ENCODE measurements around the gene CDC34. TPM values are rescaled to one million over a fixed set of nuclear protein-coding genes. Genes with fewer than 3 reads are reported as not detected.

The CDC34 gene
- total RNA-seq, 1 experiment from 2014 or later = 61.3 TPM

GRCh38 chr19:512547-513365, 18.8 kb upstream of the CDC34 start:
- Mint-ChIP-seq H3K36me3 (ENCODE audit: insufficient read depth, unreplicated experiment) (peaks cover 4% of the 10 kb centered on the region), H3K4me3 (ENCODE audit: unreplicated experiment) (no peak overlapping the region)

DNA sequence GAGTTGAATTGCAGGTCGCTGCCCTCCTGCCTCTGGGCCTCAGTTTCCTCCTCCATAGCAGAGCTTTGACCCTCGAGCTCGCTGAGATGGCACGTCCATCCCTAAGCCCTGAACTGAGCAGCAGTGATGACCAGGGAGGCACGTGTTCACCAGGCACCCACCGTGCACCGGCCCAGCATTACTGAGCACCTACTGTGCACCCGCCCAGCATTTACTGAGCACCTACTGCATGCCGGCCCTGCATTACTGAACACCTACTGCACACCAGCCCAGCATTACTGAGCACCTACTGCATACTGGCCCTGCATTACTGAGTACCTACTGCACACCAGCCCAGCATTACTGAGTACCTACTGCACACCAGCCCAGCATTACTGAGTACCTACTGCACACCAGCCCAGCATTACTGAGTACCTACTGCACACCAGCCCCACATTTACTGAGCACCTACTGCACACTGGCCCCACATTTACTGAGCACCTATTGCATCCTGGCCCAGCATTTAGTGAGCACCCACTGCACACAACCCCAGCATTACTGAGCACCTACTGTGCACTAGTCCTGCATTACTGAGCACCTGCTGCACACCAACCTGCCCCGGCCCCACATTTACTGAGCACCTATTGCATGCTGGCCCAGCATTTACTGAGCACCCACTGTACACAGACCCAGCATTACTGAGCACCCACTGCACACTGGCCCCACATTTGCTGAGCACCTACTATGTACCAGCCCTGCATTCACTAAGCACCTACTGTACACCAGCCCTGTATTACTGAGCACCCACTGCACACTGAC, 18.0 kb upstream of the CDC34 start:
- Mint-ChIP-seq H3K4me3 (ENCODE audit: unreplicated experiment) (no peak overlapping the region), H3K4me1 (ENCODE audit: insufficient read depth, unreplicated experiment) (peaks cover 17% of the 10 kb centered on the region), H3K9me3 (ENCODE audit: unreplicated experiment) (no peaks in the 10 kb centered on the region), H3K27me3 (ENCODE audit: insufficient read depth, unreplicated experiment) (no peaks in the 10 kb centered on the region), H3K27ac (ENCODE audit: low read depth, unreplicated experiment) (no peak overlapping the region), H3K36me3 (ENCODE audit: insufficient read depth, unreplicated experiment) (peaks cover 4% of the 10 kb centered on the region)
- ChIA-PET POLR2A (no interaction called here), CTCF (no interaction called here)
- intact Hi-C loops (cut with micrococcal nuclease) = no loop called here
- no peak for DNase-seq (ENCODE audit: unreplicated experiment)
- no TSS peak for BruUV-seq (replicated peaks)
- no peak for TF ChIP-seq CTCF (IDR thresholded peaks at IDR 0.05; ENCODE audit: unreplicated experiment)

More at GRCh38 chr19:512547-513365, 18.8 kb upstream of the CDC34 start:
- Mint-ChIP-seq H3K4me1 (ENCODE audit: insufficient read depth, unreplicated experiment) (peaks cover 24% of the 10 kb centered on the region), H3K27me3 (ENCODE audit: insufficient read depth, unreplicated experiment) (no peaks in the 10 kb centered on the region), H3K27ac (ENCODE audit: low read depth, unreplicated experiment) (no peak overlapping the region), H3K9me3 (ENCODE audit: unreplicated experiment) (no peaks in the 10 kb centered on the region)
- no TSS peak for BruUV-seq (replicated peaks)
- no peak for TF ChIP-seq CTCF (IDR thresholded peaks at IDR 0.05; ENCODE audit: unreplicated experiment)
- ChIA-PET CTCF (no interaction called here), POLR2A (no interaction called here)
- intact Hi-C loops (cut with micrococcal nuclease) = no loop called here
- DNase-seq (ENCODE audit: unreplicated experiment) = no peak

GRCh38 chr19:514166-514663, 17.3 kb upstream of the CDC34 start:
- no peak overlapping the region for H3K4me3 Mint-ChIP-seq (ENCODE audit: unreplicated experiment)
- intact Hi-C loops (cut with micrococcal nuclease) = no loop called here
- no peak for DNase-seq (ENCODE audit: unreplicated experiment)
- no peak for TF ChIP-seq CTCF (IDR thresholded peaks at IDR 0.05; ENCODE audit: unreplicated experiment)
- POLR2A ChIA-PET = no interaction called here
- H3K36me3 Mint-ChIP-seq (ENCODE audit: insufficient read depth, unreplicated experiment) = peaks cover 4% of the 10 kb centered on the region
- no peak overlapping the region for H3K27ac Mint-ChIP-seq (ENCODE audit: low read depth, unreplicated experiment)
- H3K9me3 Mint-ChIP-seq (ENCODE audit: unreplicated experiment) = no peaks in the 10 kb centered on the region
- CTCF ChIA-PET = interaction anchor here (0.5 kb wide), 1 partner anchor 222 kb away, joined by 3 read pairs; no protein-coding TSS in a partner anchor
- no peaks in the 10 kb centered on the region for H3K27me3 Mint-ChIP-seq (ENCODE audit: insufficient read depth, unreplicated experiment)
- H3K4me1 Mint-ChIP-seq (ENCODE audit: insufficient read depth, unreplicated experiment) = peaks cover 11% of the 10 kb centered on the region
- BruUV-seq (replicated peaks) = no TSS peak
